Muscle layer of colon (tissue), 2 donors: Measurements from ENCODE around the gene CDADC1.
A peak's percentile ranks its signal among the peaks of the same experiment; 100 is the strongest.

Source experiments
- H3K27ac ChIP-seq: one replicate; pipeline ENCODE4 v1.7.0; 2013; ENCODE audit warnings: low read depth, mild to moderate bottlenecking, low read length, moderate library complexity
- H3K27me3 ChIP-seq, 2 donors: one replicate each; pipeline ENCODE4 v1.7.0; 2013; ENCODE audit warnings: low read length in 2 of 2, mild to moderate bottlenecking in 2 of 2; ENCODE audit not compliant: insufficient read depth in 2 of 2, control insufficient read depth in 1 of 2
- H3K36me3 ChIP-seq: one replicate; pipeline ENCODE4 v1.7.0; 2013; ENCODE audit warnings: mild to moderate bottlenecking, low read length; ENCODE audit not compliant: insufficient read depth
- H3K4me1 ChIP-seq: one replicate; pipeline ENCODE4 v1.7.0; 2013; ENCODE audit warnings: mild to moderate bottlenecking, low read length; ENCODE audit not compliant: insufficient read depth
- H3K4me3 ChIP-seq, 2 donors: one replicate each; pipeline ENCODE4 v1.7.0; 2013; ENCODE audit warnings: low read length in 2 of 2, low read depth in 1 of 2, mild to moderate bottlenecking in 1 of 2, moderate library complexity in 1 of 2
- H3K9ac ChIP-seq: one replicate; pipeline ENCODE4 v1.7.0; 2013; ENCODE audit warnings: low read length
- H3K9me3 ChIP-seq: one replicate; pipeline ENCODE4 v1.7.0; 2013; ENCODE audit warnings: mild to moderate bottlenecking, low read length
- donor health status: abdominal sarcoma.
- donor health status: Adenocarcinoma of cecum.

Gene CDADC1

GRCh38 chr13:49247643-49248621 lies at the start of gene CDADC1:
Gene CDADC1 (plus strand): TSS chr13:49247925. CDS start chr13:49248038, 113 bp downstream.
- Histone ChIP-seq H3K27ac (peak within 1 kb of the TSS; percentile 85), H3K36me3 (peaks cover 7% of the 10 kb centered on the region), H3K27me3 (no peaks in the 10 kb centered on the region), H3K9me3 (no peaks in the 10 kb centered on the region), H3K4me1 (peaks cover 18% of the 10 kb centered on the region), H3K9ac (peak within 1 kb of the TSS; percentile 86), H3K4me3 (peak within 1 kb of the TSS; percentile 69 to 94)

- no peaks in the 10 kb centered on the region for H3K27me3 ChIP-seq
- H3K4me1 ChIP-seq = no peaks in the 10 kb centered on the region
- H3K27ac ChIP-seq = no peak overlapping the region
- no peak overlapping the region for H3K4me3 ChIP-seq
- no peak overlapping the region for H3K9ac ChIP-seq
- H3K9me3 ChIP-seq = no peaks in the 10 kb centered on the region
- peaks cover 51% of the 10 kb centered on the region for H3K36me3 ChIP-seq
Measured at GRCh38 chr13:49206641-49207040, 41.1 kb upstream of the CDADC1 start.

DNA sequence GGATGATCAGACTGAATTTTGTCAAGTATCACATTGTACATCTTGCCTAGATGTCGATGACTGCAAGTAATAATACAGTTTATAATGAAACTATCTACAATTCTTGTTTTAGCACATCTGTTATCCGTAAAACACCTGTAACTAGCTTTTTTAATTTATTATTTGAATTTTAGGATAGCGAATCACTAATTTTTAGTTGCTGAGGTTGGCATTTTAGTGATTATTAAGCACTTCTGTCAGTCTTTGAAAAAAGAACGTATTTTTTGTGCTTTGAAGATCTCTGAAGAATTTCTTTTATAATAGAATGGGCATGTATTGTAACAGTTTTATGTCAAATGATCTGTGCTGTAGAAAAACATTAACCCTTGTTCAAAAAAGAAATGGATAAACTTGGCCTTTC lies 39.1 kb upstream of the CDADC1 start:
- Histone ChIP-seq H3K9ac (no peak overlapping the region), H3K36me3 (peaks cover 40% of the 10 kb centered on the region), H3K9me3 (no peaks in the 10 kb centered on the region), H3K27me3 (no peaks in the 10 kb centered on the region), H3K27ac (no peak overlapping the region), H3K4me3 (no peak overlapping the region), H3K4me1 (no peaks in the 10 kb centered on the region)

GRCh38 chr13:49210114-49210513 lies 37.6 kb upstream of the CDADC1 start:
- no peaks in the 10 kb centered on the region for H3K27me3 ChIP-seq
- H3K36me3 ChIP-seq = peaks cover 26% of the 10 kb centered on the region
- no peaks in the 10 kb centered on the region for H3K9me3 ChIP-seq
- no peaks in the 10 kb centered on the region for H3K4me1 ChIP-seq
- no peak overlapping the region for H3K4me3 ChIP-seq
- no peak overlapping the region for H3K9ac ChIP-seq
- no peak overlapping the region for H3K27ac ChIP-seq

GRCh38 chr13:49210669-49211068 lies 37.1 kb upstream of the CDADC1 start:
- H3K9me3 ChIP-seq = no peaks in the 10 kb centered on the region
- H3K27me3 ChIP-seq = no peaks in the 10 kb centered on the region
- no peak overlapping the region for H3K9ac ChIP-seq
- H3K27ac ChIP-seq = no peak overlapping the region
- H3K4me3 ChIP-seq = no peak overlapping the region
- peaks cover 22% of the 10 kb centered on the region for H3K36me3 ChIP-seq
- H3K4me1 ChIP-seq = no peaks in the 10 kb centered on the region

DNA sequence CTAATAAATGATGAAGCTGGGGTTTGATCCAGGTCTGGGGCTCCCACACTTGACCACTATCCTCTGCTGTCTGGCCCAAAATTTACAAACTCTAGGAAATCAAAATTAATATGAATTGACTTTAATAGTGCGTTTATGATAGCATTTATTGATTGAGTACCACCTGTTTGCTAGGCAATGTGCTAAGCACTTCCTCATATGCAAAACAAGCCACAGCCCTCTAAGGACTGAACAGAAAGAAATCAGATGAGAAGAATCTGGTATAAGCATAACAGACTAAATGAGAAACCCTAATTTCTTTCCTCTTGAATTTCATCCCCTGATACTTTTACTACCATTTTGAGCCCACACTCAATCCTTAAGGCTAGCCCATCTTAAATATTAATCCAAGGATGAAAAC lies 34.2 kb upstream of the CDADC1 start:
- Histone ChIP-seq H3K4me1 (no peaks in the 10 kb centered on the region), H3K9ac (no peak overlapping the region)

DNA sequence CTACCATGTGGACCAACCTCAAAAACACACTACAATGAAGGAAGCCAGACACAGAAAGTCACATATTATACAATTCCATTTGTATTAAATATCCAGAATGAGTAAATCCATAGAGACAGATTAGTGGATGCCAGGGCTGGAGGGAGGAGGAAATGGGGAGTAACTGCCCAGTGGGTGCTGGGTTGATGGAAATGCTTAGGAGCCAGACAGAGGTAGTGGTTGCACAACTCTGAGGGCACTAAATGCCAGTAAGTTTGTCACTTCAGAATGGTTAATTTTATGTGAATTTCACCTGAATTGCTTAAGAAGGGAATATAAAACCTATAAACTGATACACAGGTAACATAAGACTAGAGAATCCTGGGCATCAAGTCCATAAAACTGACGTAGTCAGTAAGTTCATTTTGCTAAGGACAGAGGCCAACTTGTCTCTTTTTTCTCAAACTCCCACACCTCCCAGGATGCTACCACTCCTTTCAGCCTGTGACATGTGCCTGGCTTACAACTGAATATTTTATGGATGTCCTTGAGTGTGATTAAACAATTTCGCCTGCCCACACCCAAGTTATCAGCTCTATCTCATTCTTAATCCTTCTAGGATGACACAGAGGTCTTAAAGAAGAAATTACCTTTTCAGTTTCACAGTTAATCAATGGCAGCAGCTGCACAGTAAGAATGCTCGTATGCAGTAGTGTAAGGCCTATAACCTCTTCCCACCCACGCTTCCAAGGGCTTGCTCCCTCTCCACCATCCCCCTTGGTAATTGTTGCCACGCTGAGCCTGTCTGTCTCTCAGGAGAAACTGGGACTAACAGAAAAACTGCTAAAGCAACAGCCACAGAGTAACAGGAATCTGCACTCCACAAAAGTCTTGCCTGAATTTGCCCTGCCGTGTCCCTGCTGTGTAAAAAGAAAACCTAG lies 33.5 kb upstream of the CDADC1 start:
- H3K4me1 ChIP-seq = no peaks in the 10 kb centered on the region
- H3K4me3 ChIP-seq = no peak overlapping the region
- peaks cover 11 to 12% of the 10 kb centered on the region in 2 donors for H3K27me3 ChIP-seq
- H3K9me3 ChIP-seq = no peaks in the 10 kb centered on the region
- no peak overlapping the region for H3K9ac ChIP-seq
- no peaks in the 10 kb centered on the region for H3K36me3 ChIP-seq
- no peak overlapping the region for H3K27ac ChIP-seq

More for the DNA sequence above, 34.2 kb upstream of the CDADC1 start:
- no peaks in the 10 kb centered on the region for H3K36me3 ChIP-seq
- no peaks in the 10 kb centered on the region for H3K9me3 ChIP-seq
- H3K27me3 ChIP-seq = peaks cover 4 to 7% of the 10 kb centered on the region in 2 donors
- no peak overlapping the region for H3K4me3 ChIP-seq
- no peak overlapping the region for H3K27ac ChIP-seq

DNA sequence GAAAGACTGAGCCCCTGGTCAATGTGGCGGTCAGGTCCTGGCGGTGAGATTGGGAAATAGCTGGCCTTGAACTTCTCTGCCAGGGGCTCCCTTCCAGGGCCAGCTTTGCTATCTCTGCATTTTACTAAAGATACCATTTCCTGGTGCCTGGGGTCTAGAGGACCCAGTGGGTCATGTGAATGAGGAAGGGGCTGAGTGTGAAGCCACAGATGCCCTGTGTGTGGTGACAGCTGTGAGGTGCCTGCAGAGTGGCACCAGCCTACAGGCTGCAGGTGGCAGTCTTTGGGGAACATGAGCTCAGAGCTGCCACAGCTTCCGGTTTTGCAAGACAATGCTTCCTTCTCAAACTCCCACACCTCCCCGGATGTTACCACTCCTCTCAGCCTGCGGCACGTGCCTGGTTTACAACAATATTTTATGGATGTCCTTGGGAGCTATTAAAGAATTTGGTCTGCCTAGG lies 32.8 kb upstream of the CDADC1 start:
- H3K4me3 ChIP-seq = no peak overlapping the region
- no peaks in the 10 kb centered on the region for H3K9me3 ChIP-seq
- no peaks in the 10 kb centered on the region for H3K36me3 ChIP-seq
- peaks cover 12 to 18% of the 10 kb centered on the region in 2 donors for H3K27me3 ChIP-seq
- H3K27ac ChIP-seq = no peak overlapping the region
- no peak overlapping the region for H3K9ac ChIP-seq
- H3K4me1 ChIP-seq = no peaks in the 10 kb centered on the region

DNA sequence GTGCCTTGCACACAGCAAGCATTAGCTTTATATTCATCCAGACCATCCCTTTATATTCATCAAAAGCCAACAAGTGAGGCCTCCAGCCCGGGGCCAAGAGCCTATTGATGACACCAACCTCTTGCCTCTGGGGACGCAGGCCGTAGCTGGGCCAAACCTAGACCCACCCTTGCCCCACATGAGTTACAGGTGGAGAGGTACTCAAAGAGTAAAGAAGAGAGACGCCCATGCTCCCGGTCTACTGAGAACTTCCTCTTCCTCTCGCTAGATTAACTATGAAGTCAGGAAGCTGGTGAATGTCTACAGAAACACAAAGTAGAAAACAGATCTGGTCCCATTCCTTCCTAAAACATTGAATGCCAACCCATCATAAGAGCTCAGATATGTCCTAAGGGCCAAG lies 31.4 kb upstream of the CDADC1 start:
- Histone ChIP-seq H3K4me1 (no peaks in the 10 kb centered on the region), H3K36me3 (no peaks in the 10 kb centered on the region), H3K9me3 (no peaks in the 10 kb centered on the region), H3K27me3 (peaks cover 23 to 29% of the 10 kb centered on the region in 2 donors), H3K9ac (no peak overlapping the region), H3K4me3 (no peak overlapping the region), H3K27ac (no peak overlapping the region)

DNA sequence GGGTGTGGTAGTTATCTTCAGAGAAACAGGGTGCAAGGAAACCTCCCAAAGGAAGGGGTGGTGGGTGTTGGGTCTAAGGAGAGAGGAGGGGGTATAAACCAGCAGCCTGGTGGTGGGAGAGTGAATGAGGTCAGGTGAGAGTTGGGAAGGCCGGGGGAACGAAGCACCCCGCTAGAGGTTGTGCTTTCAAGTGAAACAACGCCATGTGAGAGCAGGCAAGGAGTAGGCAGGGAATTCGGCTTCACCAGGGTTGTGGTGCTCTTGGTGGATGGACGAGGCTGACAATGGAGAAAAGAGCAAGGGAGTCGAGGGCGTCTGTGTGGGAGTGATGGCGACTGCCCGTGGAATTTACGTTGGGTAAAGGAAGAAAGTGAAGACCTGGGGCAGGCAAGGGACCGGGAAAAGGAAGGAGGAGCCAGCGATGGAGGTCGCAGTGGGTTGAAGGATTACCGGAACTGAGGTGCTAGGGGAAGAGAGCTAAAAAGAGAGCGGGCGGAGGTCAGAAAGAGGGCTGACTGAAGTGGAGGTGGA lies 29.7 kb upstream of the CDADC1 start:
- no peak overlapping the region for H3K4me3 ChIP-seq
- no peak overlapping the region for H3K27ac ChIP-seq
- no peaks in the 10 kb centered on the region for H3K36me3 ChIP-seq
- H3K9me3 ChIP-seq = no peaks in the 10 kb centered on the region
- H3K9ac ChIP-seq = no peak overlapping the region
- H3K27me3 ChIP-seq = peaks cover 40 to 44% of the 10 kb centered on the region in 2 donors
- no peaks in the 10 kb centered on the region for H3K4me1 ChIP-seq

GRCh38 chr13:49218493-49219051 lies 29.2 kb upstream of the CDADC1 start:
- Histone ChIP-seq H3K27ac (no peak overlapping the region), H3K27me3 (peaks cover 40 to 44% of the 10 kb centered on the region in 2 donors), H3K9ac (no peak overlapping the region), H3K4me1 (no peaks in the 10 kb centered on the region), H3K36me3 (no peaks in the 10 kb centered on the region), H3K4me3 (no peak overlapping the region), H3K9me3 (no peaks in the 10 kb centered on the region)
